Retinal pigment epithelial cell (primary cell): ENCODE measurements around the gene BMP8B.
"Not testable (repeated sequence)": the region's sequence is repeated elsewhere in the genome, so short reads cannot be mapped to it uniquely, and the experiment has no call there.

Experiments used
- DNase-seq: peaks from one replicate; pipeline ENCODE4 v3.0.0-alpha.2; 2010; ENCODE audit warnings: low read depth
- H3K4me3 ChIP-seq: 2 replicates; pipeline ENCODE4 v1.5.1; 2011; ENCODE audit warnings: mild to moderate bottlenecking, low read length, control low read depth, moderate library complexity
- TF ChIP-seq, protein P1 (sequence below): conservative IDR thresholded peaks from 2 replicates; pipeline ENCODE4 v1.5.1; 2011; ENCODE audit warnings: low read depth, low read length, control low read depth, inconsistent platforms

The BMP8B gene

DNA sequence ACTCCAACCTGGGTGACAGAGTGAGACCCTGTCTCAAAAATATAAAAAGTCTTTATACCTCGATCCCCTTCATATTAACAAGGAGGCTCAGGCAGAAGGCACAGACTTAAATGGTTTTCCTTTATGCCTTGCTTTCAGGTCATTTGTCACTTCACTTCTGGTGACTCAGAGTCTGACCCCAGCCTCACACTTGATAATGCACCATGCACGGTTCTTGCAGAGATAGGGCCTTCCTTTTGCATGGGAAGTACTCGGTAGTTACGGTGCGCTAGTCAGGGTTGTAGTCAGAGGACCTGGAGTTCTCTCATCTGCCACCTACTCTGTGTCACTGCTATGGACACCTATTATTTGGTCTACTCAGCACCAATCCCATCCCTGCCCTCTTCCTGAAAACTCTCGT is 43.6 kb upstream of the BMP8B start:
- no peak for DNase-seq
- TF ChIP-seq, protein P1, sequence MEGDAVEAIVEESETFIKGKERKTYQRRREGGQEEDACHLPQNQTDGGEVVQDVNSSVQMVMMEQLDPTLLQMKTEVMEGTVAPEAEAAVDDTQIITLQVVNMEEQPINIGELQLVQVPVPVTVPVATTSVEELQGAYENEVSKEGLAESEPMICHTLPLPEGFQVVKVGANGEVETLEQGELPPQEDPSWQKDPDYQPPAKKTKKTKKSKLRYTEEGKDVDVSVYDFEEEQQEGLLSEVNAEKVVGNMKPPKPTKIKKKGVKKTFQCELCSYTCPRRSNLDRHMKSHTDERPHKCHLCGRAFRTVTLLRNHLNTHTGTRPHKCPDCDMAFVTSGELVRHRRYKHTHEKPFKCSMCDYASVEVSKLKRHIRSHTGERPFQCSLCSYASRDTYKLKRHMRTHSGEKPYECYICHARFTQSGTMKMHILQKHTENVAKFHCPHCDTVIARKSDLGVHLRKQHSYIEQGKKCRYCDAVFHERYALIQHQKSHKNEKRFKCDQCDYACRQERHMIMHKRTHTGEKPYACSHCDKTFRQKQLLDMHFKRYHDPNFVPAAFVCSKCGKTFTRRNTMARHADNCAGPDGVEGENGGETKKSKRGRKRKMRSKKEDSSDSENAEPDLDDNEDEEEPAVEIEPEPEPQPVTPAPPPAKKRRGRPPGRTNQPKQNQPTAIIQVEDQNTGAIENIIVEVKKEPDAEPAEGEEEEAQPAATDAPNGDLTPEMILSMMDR = no peak
- H3K4me3 ChIP-seq = no peak overlapping the region

DNA sequence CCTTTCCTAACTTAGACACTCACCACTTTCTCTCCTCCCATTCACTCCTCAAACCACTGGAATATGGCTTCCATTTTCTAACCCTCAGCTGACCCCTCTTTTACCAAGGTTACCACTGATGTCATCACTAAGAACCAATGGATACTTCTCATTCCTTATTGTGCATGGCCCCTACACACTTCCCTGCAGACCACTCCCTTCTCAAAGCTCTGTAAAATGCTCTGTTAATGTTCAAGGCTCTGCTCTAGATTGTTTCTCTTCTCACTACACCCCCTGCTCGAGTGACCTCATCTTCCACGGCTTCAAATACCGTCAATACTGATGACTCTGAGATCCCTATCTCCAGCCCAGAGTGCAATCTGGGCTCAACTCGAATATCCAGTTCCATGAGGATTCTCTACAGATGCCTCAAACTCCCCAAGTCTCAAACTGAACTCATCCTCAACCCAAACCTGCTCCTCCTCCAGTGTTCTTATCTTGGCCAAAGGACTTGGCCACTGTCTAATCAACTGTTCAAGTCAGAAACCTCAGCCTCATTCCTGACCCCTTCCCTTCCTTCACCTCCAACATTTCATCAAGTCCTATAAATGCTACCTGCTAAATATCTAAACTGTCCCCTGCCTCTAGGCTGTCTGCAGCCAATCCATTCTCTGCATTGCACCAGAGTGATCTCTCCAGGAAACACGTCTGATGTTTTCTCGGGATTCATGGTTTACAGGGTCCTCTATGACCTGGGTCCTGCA is 41.3 kb upstream of the BMP8B start:
- no peak overlapping the region for H3K4me3 ChIP-seq
- DNase-seq = no peak
- TF ChIP-seq, protein P1 = no peak

DNA sequence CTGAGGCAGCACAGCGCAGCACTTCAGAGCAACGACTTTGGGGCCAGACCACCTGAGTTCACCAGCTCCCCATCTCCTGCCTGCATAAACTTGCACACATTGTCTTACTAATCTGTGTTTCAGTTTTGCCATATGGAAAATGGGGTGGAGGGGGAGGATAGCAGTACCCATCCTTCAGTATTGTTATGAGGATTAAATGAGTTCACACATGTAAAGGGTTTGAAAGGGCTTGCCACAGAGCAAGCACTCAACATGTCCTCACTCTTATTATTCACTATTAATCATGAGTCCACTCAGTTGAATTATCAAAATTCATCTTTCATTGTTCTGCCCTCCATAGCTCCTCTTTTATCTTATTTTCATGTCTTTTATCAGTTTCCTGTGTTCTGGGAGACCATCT is 40.1 kb upstream of the BMP8B start:
- TF ChIP-seq, protein P1 = no peak

DNA sequence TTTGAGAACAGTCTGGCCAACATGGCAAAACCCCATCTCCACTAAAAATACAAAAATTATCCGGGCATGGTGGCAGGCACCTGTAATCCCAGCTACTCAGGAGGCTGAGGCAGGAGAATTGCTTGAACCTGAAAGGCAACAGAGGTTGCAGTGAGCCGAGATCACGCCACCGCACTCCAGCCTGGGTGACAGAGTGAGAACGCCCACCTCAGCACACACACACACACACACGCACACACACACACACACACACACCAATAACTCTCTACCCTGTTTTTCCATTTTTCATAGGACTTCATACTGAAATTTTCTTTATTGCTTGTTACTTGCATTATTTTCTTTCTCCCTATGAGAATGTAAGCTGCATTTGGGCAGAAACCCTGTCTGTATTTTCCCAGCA is 39.6 kb upstream of the BMP8B start:
- not testable (repeated sequence) for H3K4me3 ChIP-seq, DNase-seq

More for the DNA sequence above, 40.1 kb upstream of the BMP8B start:
- no peak for DNase-seq
- no peak overlapping the region for H3K4me3 ChIP-seq

DNA sequence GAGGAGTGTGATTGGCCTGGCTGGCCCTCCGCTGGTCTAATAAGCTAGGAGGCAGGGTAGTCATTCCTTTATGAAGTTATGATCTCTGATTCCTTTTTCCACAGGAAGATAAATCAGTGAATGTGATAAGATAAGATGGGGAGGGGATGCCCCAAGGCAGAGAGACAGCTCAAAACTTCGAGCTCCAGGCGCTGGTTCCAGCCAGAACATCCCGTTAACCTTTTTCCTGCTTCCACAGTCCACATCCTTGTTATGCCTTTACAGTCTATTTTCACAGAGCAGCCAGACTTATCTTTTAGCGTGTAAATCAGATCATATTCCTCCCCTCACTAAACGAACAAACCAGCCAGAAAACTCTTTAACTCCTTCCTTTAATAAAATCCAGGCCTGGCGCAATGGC is 38.5 kb upstream of the BMP8B start:
- H3K4me3 ChIP-seq = no peak overlapping the region
- TF ChIP-seq, protein P1 = no peak
- no peak for DNase-seq

DNA sequence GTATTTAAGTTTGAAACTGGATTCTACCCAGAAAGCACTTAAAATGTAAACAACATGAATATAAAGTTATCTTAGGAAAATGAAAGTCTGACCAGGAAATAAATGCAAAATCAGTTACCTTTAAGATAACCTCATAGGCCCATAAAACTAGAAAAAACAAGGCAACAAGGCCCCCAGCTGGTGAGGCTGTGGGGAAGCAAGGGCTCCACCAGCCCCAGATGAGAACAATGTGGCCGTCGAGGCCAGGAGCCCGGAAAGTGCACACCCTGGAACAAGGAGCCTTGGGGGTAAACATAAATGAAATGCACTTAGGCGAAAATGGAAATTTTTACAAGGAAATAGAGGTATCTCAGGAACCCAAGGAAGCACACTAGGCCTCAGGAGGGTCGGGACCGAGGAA is 37.9 kb upstream of the BMP8B start:
- no peak overlapping the region for H3K4me3 ChIP-seq
- TF ChIP-seq, protein P1 = no peak
- DNase-seq = no peak

DNA sequence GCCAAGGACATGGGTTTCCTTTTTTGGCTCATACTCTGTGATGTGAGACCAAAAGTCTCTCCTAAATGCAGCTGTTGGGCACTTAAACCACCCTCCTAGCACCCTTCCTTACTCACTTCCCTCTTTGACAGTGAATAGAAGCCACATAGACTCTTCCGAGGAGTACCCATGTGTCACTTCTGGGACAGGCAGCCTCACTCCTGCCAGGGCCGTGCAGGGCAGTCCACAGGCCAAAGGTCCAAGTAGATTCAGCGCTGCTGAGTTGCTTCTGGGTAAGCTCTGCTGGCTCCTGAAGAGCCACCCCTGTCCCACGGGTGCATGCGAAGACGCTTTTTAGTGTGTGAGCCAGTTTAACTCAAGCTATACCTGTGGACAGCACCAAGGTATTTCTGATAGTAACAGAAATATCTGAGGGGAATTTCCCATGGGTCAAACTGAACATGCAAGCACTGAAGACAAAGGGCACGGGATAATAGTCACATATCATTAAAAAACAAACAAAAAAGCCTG is 36.8 kb upstream of the BMP8B start:
- TF ChIP-seq, protein P1 = no peak
- no peak for DNase-seq
- H3K4me3 ChIP-seq = no peak overlapping the region

DNA sequence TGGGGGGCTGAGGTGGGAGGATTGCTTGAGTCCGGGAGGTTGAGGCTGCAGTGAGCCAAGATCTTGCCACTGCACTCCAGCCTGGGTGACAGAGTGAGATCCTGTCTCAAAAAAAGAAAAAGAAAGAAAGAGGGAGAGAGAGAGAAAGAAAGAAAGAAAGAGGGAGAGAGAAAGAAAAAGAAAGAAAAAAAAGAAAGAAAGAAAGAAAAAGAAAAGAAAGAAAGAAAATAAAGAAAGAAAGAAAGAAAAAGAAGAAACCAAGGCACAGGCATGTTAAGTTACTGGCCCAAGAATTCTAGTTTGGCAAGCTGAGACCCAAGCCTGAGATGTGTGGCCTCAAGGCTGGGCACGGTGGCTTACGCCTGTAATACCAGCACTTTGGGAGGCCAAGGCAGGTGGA is 34.8 kb upstream of the BMP8B start:
- not testable (repeated sequence) for DNase-seq, H3K4me3 ChIP-seq
